Adrenal gland (tissue), 5 donors: Measurements from ENCODE around the gene GGA2.

Experiments used
- POLR2A ChIP-seq, 2 donors: fragments of 450-650 bp; IDR thresholded peaks; one replicate each; pipeline ENCODE4 v1.6.1; 2017; ENCODE audit warnings: antibody characterized with exemption in 2 of 2, mild to moderate bottlenecking in 2 of 2, moderate library complexity in 1 of 2
- TF ChIP-seq, protein P1 (sequence below), 6 experiments: fragments of 450-650 bp in 4 of 6; fragments of 200-600 bp in 2 of 6; sonication (generic) in 1 of 6; IDR thresholded peaks; 1 replicate in 5 of 6; 2 replicates in 1 of 6; pipeline versions ENCODE4 v1.5.1 to v1.8.0; 2016 to 2021; ENCODE audit warnings: antibody characterized with exemption in 6 of 6, mild to moderate bottlenecking in 2 of 6, moderate library complexity in 1 of 6
- donor health status: DM: no; HTN: no; CAD: no.

GRCh38 chr16:23519282-23519681, 9.0 kb upstream of the GGA2 start:
- TF ChIP-seq, protein P1, sequence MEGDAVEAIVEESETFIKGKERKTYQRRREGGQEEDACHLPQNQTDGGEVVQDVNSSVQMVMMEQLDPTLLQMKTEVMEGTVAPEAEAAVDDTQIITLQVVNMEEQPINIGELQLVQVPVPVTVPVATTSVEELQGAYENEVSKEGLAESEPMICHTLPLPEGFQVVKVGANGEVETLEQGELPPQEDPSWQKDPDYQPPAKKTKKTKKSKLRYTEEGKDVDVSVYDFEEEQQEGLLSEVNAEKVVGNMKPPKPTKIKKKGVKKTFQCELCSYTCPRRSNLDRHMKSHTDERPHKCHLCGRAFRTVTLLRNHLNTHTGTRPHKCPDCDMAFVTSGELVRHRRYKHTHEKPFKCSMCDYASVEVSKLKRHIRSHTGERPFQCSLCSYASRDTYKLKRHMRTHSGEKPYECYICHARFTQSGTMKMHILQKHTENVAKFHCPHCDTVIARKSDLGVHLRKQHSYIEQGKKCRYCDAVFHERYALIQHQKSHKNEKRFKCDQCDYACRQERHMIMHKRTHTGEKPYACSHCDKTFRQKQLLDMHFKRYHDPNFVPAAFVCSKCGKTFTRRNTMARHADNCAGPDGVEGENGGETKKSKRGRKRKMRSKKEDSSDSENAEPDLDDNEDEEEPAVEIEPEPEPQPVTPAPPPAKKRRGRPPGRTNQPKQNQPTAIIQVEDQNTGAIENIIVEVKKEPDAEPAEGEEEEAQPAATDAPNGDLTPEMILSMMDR (IDR thresholded peaks at IDR 0.05): no peak
- TF ChIP-seq POLR2A (IDR thresholded peaks at IDR 0.05): no peak
